Liver (tissue), 9 donors: ENCODE data around the gene PAOX. TPM values are rescaled to one million over a fixed set of nuclear protein-coding genes. Genes with fewer than 3 reads are reported as not detected.

Experiments
- DNase-seq: peaks from one replicate; pipeline ENCODE4 v3.0.0-alpha.2; 2017; ENCODE audit warnings: low spot score
- H3K27ac ChIP-seq, 2 donors: one replicate each; pipeline ENCODE4 v1.7.0; 2013; ENCODE audit warnings: inconsistent platforms in 2 of 2, low read length in 2 of 2, control low read depth in 1 of 2, low read depth in 1 of 2, mild to moderate bottlenecking in 1 of 2
- H3K27me3 ChIP-seq, 4 donors: one replicate each; pipeline versions ENCODE4 v1.6.1 to v1.7.0; 2013; ENCODE audit warnings: low read length in 3 of 4, inconsistent platforms in 1 of 4, mild to moderate bottlenecking in 1 of 4, moderate library complexity in 1 of 4; ENCODE audit not compliant: control insufficient read depth in 4 of 4, insufficient read depth in 4 of 4
- H3K36me3 ChIP-seq, 4 donors: one replicate each; pipeline versions ENCODE4 v1.6.1 to v1.7.0; 2013; ENCODE audit warnings: low read length in 3 of 4, mild to moderate bottlenecking in 3 of 4, low read depth in 1 of 4, moderate library complexity in 1 of 4; ENCODE audit not compliant: control insufficient read depth in 4 of 4, insufficient read depth in 3 of 4
- H3K4me1 ChIP-seq, 4 donors: one replicate each; pipeline versions ENCODE4 v1.6.1 to v1.7.0; 2013; ENCODE audit warnings: low read length in 3 of 4, mild to moderate bottlenecking in 3 of 4, moderate library complexity in 1 of 4; ENCODE audit not compliant: control insufficient read depth in 4 of 4, insufficient read depth in 4 of 4
- H3K4me3 ChIP-seq, 3 donors: one replicate each; pipeline versions ENCODE4 v1.6.1 to v1.7.0; 2013; ENCODE audit warnings: low read length in 3 of 3, control low read depth in 1 of 3, low read depth in 1 of 3, mild to moderate bottlenecking in 1 of 3
- H3K9ac ChIP-seq, 2 donors: one replicate each; pipeline ENCODE4 v1.7.0; 2013; ENCODE audit warnings: low read length in 2 of 2, mild to moderate bottlenecking in 2 of 2, moderate library complexity in 2 of 2, control low read depth in 1 of 2, low read depth in 1 of 2
- H3K9me3 ChIP-seq, 4 donors: one replicate each; pipeline versions ENCODE4 v1.6.1 to v1.7.0; 2013; ENCODE audit warnings: low read length in 3 of 4; ENCODE audit not compliant: control insufficient read depth in 4 of 4
- ATF3 ChIP-seq: IDR thresholded peaks from 2 replicates; pipeline ENCODE4 v1.6.1; 2016; ENCODE audit warnings: antibody characterized with exemption
- EGR1 ChIP-seq, 2 donors: IDR thresholded peaks; 2 replicates each; pipeline ENCODE4 v1.6.1; 2016 to 2018; ENCODE audit warnings: antibody characterized with exemption in 2 of 2, low read depth in 2 of 2
- GABPA ChIP-seq, 2 donors: IDR thresholded peaks in 1 of 2; conservative IDR thresholded peaks in 1 of 2; 2 replicates each; pipeline ENCODE4 v1.6.1; 2016; ENCODE audit warnings: antibody characterized with exemption in 2 of 2, mild to moderate bottlenecking in 1 of 2, moderate library complexity in 1 of 2
- HNF4A ChIP-seq, 2 donors: conservative IDR thresholded peaks; 2 replicates each; pipeline ENCODE4 v1.6.1; 2016; ENCODE audit warnings: antibody characterized with exemption in 2 of 2, mild to moderate bottlenecking in 2 of 2
- NR2F2 ChIP-seq: IDR thresholded peaks from 2 replicates; pipeline ENCODE4 v1.6.1; 2016; ENCODE audit warnings: antibody characterized with exemption
- RAD21 ChIP-seq, 2 donors: IDR thresholded peaks; 2 replicates each; pipeline ENCODE4 v1.6.1; 2016; ENCODE audit warnings: antibody characterized with exemption in 2 of 2, mild to moderate bottlenecking in 2 of 2
- SP1 ChIP-seq: IDR thresholded peaks from 2 replicates; pipeline ENCODE4 v1.6.1; 2018; ENCODE audit warnings: antibody characterized with exemption, mild to moderate bottlenecking
- TAF1 ChIP-seq: conservative IDR thresholded peaks from 2 replicates; pipeline ENCODE4 v1.6.1; 2016; ENCODE audit warnings: antibody characterized with exemption, mild to moderate bottlenecking
- YY1 ChIP-seq: IDR thresholded peaks from 2 replicates; pipeline ENCODE4 v1.6.1; 2016; ENCODE audit warnings: antibody characterized with exemption, mild to moderate bottlenecking
- WGBS: extraction: QIAGEN DNeasy Blood & Tissue Kit; methylation state at CpG from one replicate; pipeline ENCODE4 v1.1.7; 2013; 5-methylcytosine and 5-hydroxymethylcytosine counted together
- polyA plus RNA-seq, 2 donors: library from polyadenylated mRNA; stranded (reverse) in 1 of 2; unstranded in 1 of 2; fragments of 200-250 nt in 1 of 2; fragments of >200 nt in 1 of 2; fragmentation: Nextera tagmentation in 1 of 2; extraction: Ambion mirVana in 1 of 2; gene quantifications; one replicate each; pipeline versions ENCODE4 v1.2.1 to v1.2.3, GENCODE V29; 2013 to 2015
- total RNA-seq, 2 donors: library from RNA; depleted of rRNA; stranded (reverse); fragments of >200 nt; gene quantifications; one replicate each; pipeline ENCODE4 v1.2.3, GENCODE V29; 2014
- donor health status: healthy.
- donor health status: healthy.
- donor health status: healthy.
- donor health status: healthy.
- donor health status: healthy.

The PAOX gene
- total and polyA plus RNA-seq, 4 donors = 4.8 to 17.8 (median 13.3) TPM

GRCh38 chr10:133332936-133333699, 45.9 kb upstream of the PAOX start:
- H3K27me3 ChIP-seq = peaks cover 0 to 14% (median 9%) of the 10 kb centered on the region in 4 donors
- WGBS = 82% methylated on average over 30 of the region's 30 CpGs
- H3K9me3 ChIP-seq = no peaks in the 10 kb centered on the region
- H3K9ac ChIP-seq = no peak overlapping the region
- no peak overlapping the region for H3K27ac ChIP-seq
- no peak for DNase-seq
- no peaks in the 10 kb centered on the region for H3K36me3 ChIP-seq
- H3K4me3 ChIP-seq = no peak overlapping the region
- TF ChIP-seq EGR1 (IDR thresholded peaks at IDR 0.05; ENCODE audit: low read depth in 2 of 2) (no peak), TAF1 (no peak), HNF4A (conservative IDR thresholded peaks at IDR 0.05) (no peak), RAD21 (IDR thresholded peaks at IDR 0.05) (no peak)
- H3K4me1 ChIP-seq = peaks cover 0 to 22% (median 9%) of the 10 kb centered on the region in 4 donors

- no peak overlapping the region for H3K9ac ChIP-seq
- H3K4me3 ChIP-seq = peak overlapping the region in 1 of 3 donors; percentile 21
- H3K4me1 ChIP-seq = peaks cover 0 to 20% (median 9%) of the 10 kb centered on the region in 4 donors
- no peaks in the 10 kb centered on the region for H3K9me3 ChIP-seq
- TF ChIP-seq RAD21 (IDR thresholded peaks at IDR 0.05) = no peak
- no peak for TF ChIP-seq NR2F2
- no peak for TF ChIP-seq ATF3
- no peak for TF ChIP-seq GABPA (IDR thresholded peaks at IDR 0.05 in 1 of 2, conservative IDR thresholded peaks at IDR 0.05 in 1 of 2)
- no peak for TF ChIP-seq SP1
- H3K36me3 ChIP-seq = no peaks in the 10 kb centered on the region
- H3K27me3 ChIP-seq = peaks cover 0 to 14% (median 7%) of the 10 kb centered on the region in 4 donors
- WGBS = 27% methylated on average over 51 of the region's 51 CpGs
- no peak for DNase-seq
- H3K27ac ChIP-seq = no peak overlapping the region
These were observed 44.4 kb upstream of the PAOX start for GRCh38 chr10:133334503-133335245.

DNA sequence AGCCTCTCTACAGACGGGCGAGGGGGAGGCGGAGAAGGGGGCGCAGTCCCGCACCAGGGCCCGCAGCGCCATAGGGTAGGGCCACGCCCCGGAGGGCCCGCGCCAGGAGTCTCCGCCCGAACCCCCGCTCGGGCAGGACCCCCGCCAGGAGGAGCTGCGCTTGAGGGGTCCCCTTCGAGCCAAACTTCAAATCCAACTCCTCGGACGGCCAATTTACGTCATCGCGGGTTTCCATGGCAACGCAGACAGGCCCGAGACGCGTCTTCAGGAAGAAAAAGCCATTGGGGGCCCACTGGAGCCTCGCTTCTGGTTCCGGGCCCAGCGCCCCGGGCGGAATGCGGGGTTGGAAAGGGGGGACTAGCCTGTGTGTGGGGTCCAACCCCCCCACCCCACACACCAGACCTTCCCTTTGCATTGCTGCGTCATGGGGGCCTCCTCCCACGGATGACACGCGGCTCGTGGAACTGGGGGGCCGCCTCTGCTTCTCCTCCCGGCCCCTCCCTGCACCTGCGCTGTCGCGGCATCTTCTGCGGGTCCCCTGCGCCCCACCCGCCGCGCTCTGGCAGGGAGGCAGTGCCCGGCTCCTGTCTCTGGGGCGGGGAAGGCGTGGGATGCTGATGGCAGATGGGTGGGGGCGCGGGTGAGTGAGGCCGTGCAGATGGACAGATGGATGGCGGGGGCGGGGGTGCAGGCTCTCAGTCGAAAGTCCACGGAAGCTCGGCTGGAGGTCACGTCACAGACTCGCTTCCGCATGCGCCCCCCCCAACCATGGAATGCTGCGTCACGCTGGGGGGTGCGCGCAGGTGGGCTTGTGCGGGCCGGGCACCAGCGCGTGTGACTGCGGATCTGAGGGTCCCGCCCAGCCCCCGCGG, 43.6 kb upstream of the PAOX start:
- H3K27ac ChIP-seq = no peak overlapping the region
- H3K4me1 ChIP-seq = peaks cover 0 to 16% (median 8%) of the 10 kb centered on the region in 4 donors
- peaks cover 0 to 14% (median 8%) of the 10 kb centered on the region in 4 donors for H3K27me3 ChIP-seq
- 6% methylated on average over 75 of the region's 75 CpGs for WGBS
- H3K36me3 ChIP-seq = no peaks in the 10 kb centered on the region
- DNase-seq = no peak
- H3K9ac ChIP-seq = no peak overlapping the region
- peak in 1 of 2 donors; percentile 47 for TF ChIP-seq HNF4A (conservative IDR thresholded peaks at IDR 0.05)
- no peak for TF ChIP-seq YY1
- H3K9me3 ChIP-seq = no peaks in the 10 kb centered on the region
- H3K4me3 ChIP-seq = peak overlapping the region in 1 of 3 donors; percentile 26
